Left lung (tissue), 10 donors: ENCODE data around the gene DCAF17. TPM values are rescaled to one million over a fixed set of nuclear protein-coding genes. Genes with fewer than 3 reads are reported as not detected.

Experiments
- ATAC-seq: fragments of 200-7000 bp; cut with Tn5 transposase; one replicate; pipeline ENCODE4 v1.9.1; 2020; ENCODE audit warnings: moderate library complexity
- DNase-seq, 4 donors: peaks; one replicate each; pipeline ENCODE4 v3.0.0-alpha.2; 2013 to 2020
- H3K27ac ChIP-seq, 2 donors: fragments of 200-600 bp; sonication (generic) in 1 of 2; one replicate each; pipeline versions ENCODE4 v1.5.0 to v1.8.0; 2020 to 2021
- H3K27me3 ChIP-seq, 2 donors: fragments of 200-600 bp; sonication (generic) in 1 of 2; one replicate each; pipeline versions ENCODE4 v1.5.0 to v1.8.0; 2020 to 2021
- H3K36me3 ChIP-seq, 2 donors: fragments of 200-600 bp; sonication (generic) in 1 of 2; one replicate each; pipeline versions ENCODE4 v1.5.0 to v1.8.0; 2020 to 2021
- H3K4me1 ChIP-seq, 2 donors: fragments of 200-600 bp; one replicate each; pipeline ENCODE4 v1.8.0; 2021
- H3K4me3 ChIP-seq, 2 donors: fragments of 200-600 bp; sonication (generic) in 1 of 2; one replicate each; pipeline versions ENCODE4 v1.5.0 to v1.8.0; 2020 to 2021; ENCODE audit warnings: mild to moderate bottlenecking in 1 of 2
- H3K9me3 ChIP-seq, 2 donors: fragments of 200-600 bp; sonication (generic) in 1 of 2; one replicate each; pipeline versions ENCODE4 v1.5.0 to v1.8.0; 2020 to 2021
- intact Hi-C, 2 donors: fragments of 100-400 bp; cut with DNase I; formaldehyde crosslinking; loops; one replicate each; pipeline versions ENCODE4 v1.11.2 to v1.14.2; 2022
- polyA plus RNA-seq, 6 donors: library from polyadenylated mRNA; unstranded; fragments of 120-200 nt; gene quantifications; one replicate each; pipeline ENCODE4 v1.2.1, GENCODE V29; 2013; ENCODE audit not compliant: insufficient read length in 6 of 6
- total RNA-seq, 2 donors: library from RNA; stranded (reverse); fragmentation: NEBNext Ultra II Directional; extraction: Animal tissue kit (Norgen Biotek cat#: 25700); gene quantifications; one replicate each; pipeline ENCODE4 v1.2.1, GENCODE V29; 2021
- TF ChIP-seq, protein P1 (sequence below), 2 donors: fragments of 200-600 bp; sonication (generic) in 1 of 2; IDR thresholded peaks; one replicate each; pipeline versions ENCODE4 v1.5.0 to v1.8.0; 2021; ENCODE audit warnings: antibody characterized with exemption in 2 of 2
- donor health status: DM: no; HTN: yes; CAD: no.
- donor health status: DM: no; HTN: no; CAD: no.

DCAF17 gene
- total and polyA plus RNA-seq, 8 donors, result 14.2 to 36.7 (median 28.3) TPM

DNA sequence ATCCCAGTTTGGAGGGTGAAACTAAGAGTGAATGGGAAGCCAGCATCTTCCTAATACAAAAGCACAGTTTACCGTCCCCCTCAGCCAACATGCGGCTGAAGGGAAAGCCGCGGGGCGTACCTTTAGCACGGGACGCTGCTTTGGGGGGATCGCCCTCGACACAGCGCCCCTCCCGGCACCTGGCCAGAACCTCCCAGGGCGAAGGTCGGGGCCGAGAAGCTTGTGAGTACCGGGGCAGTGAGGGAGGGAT lies 338 bp upstream of the DCAF17 start, which contains the start of gene METTL8:
Gene METTL8 (minus strand): TSS at position 228 of the 250 bp plus-strand sequence. CDS start 41,805 bp downstream, outside the sequence.
- no peaks in the 10 kb centered on the region for H3K27me3 ChIP-seq
- TF ChIP-seq, protein P1, sequence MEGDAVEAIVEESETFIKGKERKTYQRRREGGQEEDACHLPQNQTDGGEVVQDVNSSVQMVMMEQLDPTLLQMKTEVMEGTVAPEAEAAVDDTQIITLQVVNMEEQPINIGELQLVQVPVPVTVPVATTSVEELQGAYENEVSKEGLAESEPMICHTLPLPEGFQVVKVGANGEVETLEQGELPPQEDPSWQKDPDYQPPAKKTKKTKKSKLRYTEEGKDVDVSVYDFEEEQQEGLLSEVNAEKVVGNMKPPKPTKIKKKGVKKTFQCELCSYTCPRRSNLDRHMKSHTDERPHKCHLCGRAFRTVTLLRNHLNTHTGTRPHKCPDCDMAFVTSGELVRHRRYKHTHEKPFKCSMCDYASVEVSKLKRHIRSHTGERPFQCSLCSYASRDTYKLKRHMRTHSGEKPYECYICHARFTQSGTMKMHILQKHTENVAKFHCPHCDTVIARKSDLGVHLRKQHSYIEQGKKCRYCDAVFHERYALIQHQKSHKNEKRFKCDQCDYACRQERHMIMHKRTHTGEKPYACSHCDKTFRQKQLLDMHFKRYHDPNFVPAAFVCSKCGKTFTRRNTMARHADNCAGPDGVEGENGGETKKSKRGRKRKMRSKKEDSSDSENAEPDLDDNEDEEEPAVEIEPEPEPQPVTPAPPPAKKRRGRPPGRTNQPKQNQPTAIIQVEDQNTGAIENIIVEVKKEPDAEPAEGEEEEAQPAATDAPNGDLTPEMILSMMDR (IDR thresholded peaks at IDR 0.05), result no peak
- ATAC-seq, result no peak
- intact Hi-C loops, result no loop called here
- peaks cover 0 to 8% of the 10 kb centered on the region in 2 donors for H3K36me3 ChIP-seq
- DNase-seq, result no peak
- peaks cover 5 to 24% of the 10 kb centered on the region in 2 donors for H3K4me1 ChIP-seq
- peak within 1 kb of the TSS; percentile 58 to 75 for H3K4me3 ChIP-seq
- H3K9me3 ChIP-seq, result peaks cover 0 to 10% of the 10 kb centered on the region in 2 donors
- H3K27ac ChIP-seq, result peak within 1 kb of the TSS; percentile 96 to 98

DNA sequence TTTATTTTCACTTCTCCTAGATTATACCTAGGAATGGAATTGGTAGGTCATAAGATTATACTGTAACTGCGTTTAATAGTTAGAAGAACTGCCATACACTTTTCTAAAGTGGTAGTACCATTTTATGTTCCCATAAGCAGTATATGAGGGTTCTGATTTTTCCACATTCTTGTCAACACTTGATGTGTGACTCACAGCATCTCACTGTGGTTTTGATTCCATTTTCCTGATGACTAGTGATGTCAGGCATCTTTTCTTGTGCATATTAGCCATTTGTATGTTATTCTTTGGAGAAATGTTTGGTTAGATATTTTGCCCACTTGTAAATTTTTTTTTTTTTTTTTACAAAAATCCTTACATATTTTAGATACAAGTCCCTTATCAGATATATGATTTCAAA lies 2.3 kb downstream of the DCAF17 start:
- Histone ChIP-seq H3K36me3 (peaks cover 0 to 25% of the 10 kb centered on the region in 2 donors), H3K27ac (no peak overlapping the region), H3K9me3 (peaks cover 0 to under 1% of the 10 kb centered on the region in 2 donors), H3K4me3 (no peak overlapping the region), H3K27me3 (no peaks in the 10 kb centered on the region), H3K4me1 (peaks cover 5 to 24% of the 10 kb centered on the region in 2 donors)
- TF ChIP-seq, protein P1 (IDR thresholded peaks at IDR 0.05), result no peak
- DNase-seq, result no peak
- ATAC-seq, result no peak
- intact Hi-C loops, result no loop called here

GRCh38 chr2:171441470-171441869 lies 7.4 kb downstream of the DCAF17 start:
- Histone ChIP-seq H3K9me3 (no peaks in the 10 kb centered on the region), H3K36me3 (peaks cover 0 to 58% of the 10 kb centered on the region in 2 donors)
- intact Hi-C loops, result no loop called here

GRCh38 chr2:171447675-171448074 lies 13.6 kb downstream of the DCAF17 start:
- Histone ChIP-seq H3K4me3 (no peak overlapping the region), H3K4me1 (no peaks in the 10 kb centered on the region), H3K36me3 (peaks cover 0 to 81% of the 10 kb centered on the region in 2 donors), H3K27me3 (no peaks in the 10 kb centered on the region), H3K9me3 (no peaks in the 10 kb centered on the region), H3K27ac (no peak overlapping the region)
- intact Hi-C loops, result no loop called here
- DNase-seq (no peak), ATAC-seq (no peak)
- TF ChIP-seq, protein P1 (IDR thresholded peaks at IDR 0.05), result no peak

More at GRCh38 chr2:171441470-171441869, 7.4 kb downstream of the DCAF17 start:
- TF ChIP-seq, protein P1 (IDR thresholded peaks at IDR 0.05), result no peak
- Histone ChIP-seq H3K27ac (no peak overlapping the region), H3K27me3 (no peaks in the 10 kb centered on the region), H3K4me3 (no peak overlapping the region), H3K4me1 (no peaks in the 10 kb centered on the region)
- no peak for DNase-seq
- ATAC-seq, result no peak

DNA sequence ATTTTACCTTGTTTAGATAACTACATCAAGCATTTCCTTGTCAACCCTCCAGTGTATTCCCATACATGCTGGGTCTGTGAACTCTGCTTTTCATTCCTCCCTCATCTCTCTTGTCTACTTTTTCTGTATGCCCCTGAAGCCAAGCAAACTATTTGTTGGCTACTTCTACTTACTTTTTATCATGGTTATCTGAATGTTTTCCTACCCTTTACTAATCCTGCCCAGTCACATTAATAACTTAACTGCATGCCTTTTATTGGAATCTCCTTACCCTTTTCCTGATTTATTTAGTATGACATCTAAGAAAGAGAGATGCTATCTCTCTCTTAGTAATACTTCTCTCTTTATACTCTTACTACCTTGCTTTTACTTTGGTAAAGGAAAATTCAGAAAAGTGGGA lies 17.0 kb downstream of the DCAF17 start:
- Histone ChIP-seq H3K36me3 (peaks cover 0 to 84% of the 10 kb centered on the region in 2 donors), H3K27me3 (no peaks in the 10 kb centered on the region), H3K27ac (no peak overlapping the region), H3K4me3 (no peak overlapping the region), H3K9me3 (no peaks in the 10 kb centered on the region), H3K4me1 (no peaks in the 10 kb centered on the region)
- TF ChIP-seq, protein P1 (IDR thresholded peaks at IDR 0.05), result no peak
- ATAC-seq (no peak), DNase-seq (no peak)
- intact Hi-C loops, result no loop called here
